Smooth muscle cell (in vitro differentiated cells): ENCODE results near the gene HCN4. TPM values are rescaled to one million over a fixed set of nuclear protein-coding genes. Genes with fewer than 3 reads are reported as not detected.

ENCODE experiments used
- DNase-seq: peaks from one replicate; lab custom pipeline; 2025; ENCODE audit not compliant: unreplicated experiment; lab: John Stamatoyannopoulos, UW
- H2AFZ ChIP-seq: fragments of 200-600 bp; sonication (generic); 2 replicates; pipeline ENCODE4 v1.6.0; 2016; ENCODE audit warnings: antibody characterized with exemption, low read depth, mild to moderate bottlenecking
- H3F3A ChIP-seq: fragments of 200-600 bp; sonication (generic); 2 replicates; pipeline ENCODE4 v1.6.0; 2017; ENCODE audit warnings: antibody characterized with exemption, low read depth
- H3K27ac ChIP-seq: fragments of 200-600 bp; sonication (generic); 2 replicates; pipeline ENCODE4 v1.5.1; 2016; ENCODE audit warnings: low read depth, mild to moderate bottlenecking
- H3K27me3 ChIP-seq: fragments of 200-600 bp; sonication (generic); 2 replicates; pipeline ENCODE4 v1.6.1; 2016; ENCODE audit warnings: low read depth, mild to moderate bottlenecking
- H3K36me3 ChIP-seq: fragments of 200-600 bp; sonication (generic); 2 replicates; pipeline ENCODE4 v1.5.1; 2016; ENCODE audit warnings: low read depth
- H3K4me1 ChIP-seq: fragments of 200-600 bp; sonication (generic); 2 replicates; pipeline ENCODE4 v1.5.1; 2016; ENCODE audit warnings: low read depth
- H3K4me2 ChIP-seq: fragments of 200-600 bp; sonication (generic); 2 replicates; pipeline ENCODE4 v1.6.0; 2016; ENCODE audit warnings: mild to moderate bottlenecking
- H3K4me3 ChIP-seq: fragments of 200-600 bp; sonication (generic); 2 replicates; pipeline ENCODE4 v1.5.1; 2016; ENCODE audit warnings: mild to moderate bottlenecking
- H3K79me2 ChIP-seq: fragments of 200-600 bp; sonication (generic); 2 replicates; pipeline ENCODE4 v1.6.0; 2016; ENCODE audit warnings: low read depth, mild to moderate bottlenecking
- H3K9ac ChIP-seq: fragments of 200-600 bp; sonication (generic); 2 replicates; pipeline ENCODE4 v1.6.0; 2016; ENCODE audit warnings: low read depth
- H3K9me3 ChIP-seq: fragments of 200-600 bp; sonication (generic); replicated peaks from 2 replicates; pipeline ENCODE4 v1.5.1; 2016; ENCODE audit warnings: low read depth
- H4K20me1 ChIP-seq: fragments of 200-600 bp; sonication (generic); 2 replicates; pipeline ENCODE4 v1.6.0; 2016; ENCODE audit warnings: low read depth
- CTCF ChIP-seq: fragments of 200-600 bp; sonication (generic); IDR thresholded peaks from 2 replicates; pipeline ENCODE4 v1.5.1; 2017; ENCODE audit warnings: borderline replicate concordance, mild to moderate bottlenecking, antibody characterized with exemption; ENCODE audit not compliant: insufficient read depth, poor library complexity, severe bottlenecking
- WGBS: methylation state at CpG from one replicate; pipeline ENCODE4 v1.1.7; 2016; ENCODE audit warnings: low lambda C conversion rate; 5-methylcytosine and 5-hydroxymethylcytosine counted together
- polyA plus RNA-seq: library from polyadenylated mRNA; unstranded; fragments of >200 nt; fragmentation: Nextera tagmentation; extraction: Ambion mirVana; gene quantifications from 2 replicates; pipeline ENCODE4 v1.2.1, GENCODE V29; 2016
- total RNA-seq: library from RNA; depleted of rRNA; stranded (reverse); fragments of >200 nt; gene quantifications from 2 replicates; pipeline ENCODE4 v1.2.3, GENCODE V29; 2014

The HCN4 gene
- total and polyA plus RNA-seq, 2 experiments from 2014 or later: 0.07 TPM; not detected in 1

DNA sequence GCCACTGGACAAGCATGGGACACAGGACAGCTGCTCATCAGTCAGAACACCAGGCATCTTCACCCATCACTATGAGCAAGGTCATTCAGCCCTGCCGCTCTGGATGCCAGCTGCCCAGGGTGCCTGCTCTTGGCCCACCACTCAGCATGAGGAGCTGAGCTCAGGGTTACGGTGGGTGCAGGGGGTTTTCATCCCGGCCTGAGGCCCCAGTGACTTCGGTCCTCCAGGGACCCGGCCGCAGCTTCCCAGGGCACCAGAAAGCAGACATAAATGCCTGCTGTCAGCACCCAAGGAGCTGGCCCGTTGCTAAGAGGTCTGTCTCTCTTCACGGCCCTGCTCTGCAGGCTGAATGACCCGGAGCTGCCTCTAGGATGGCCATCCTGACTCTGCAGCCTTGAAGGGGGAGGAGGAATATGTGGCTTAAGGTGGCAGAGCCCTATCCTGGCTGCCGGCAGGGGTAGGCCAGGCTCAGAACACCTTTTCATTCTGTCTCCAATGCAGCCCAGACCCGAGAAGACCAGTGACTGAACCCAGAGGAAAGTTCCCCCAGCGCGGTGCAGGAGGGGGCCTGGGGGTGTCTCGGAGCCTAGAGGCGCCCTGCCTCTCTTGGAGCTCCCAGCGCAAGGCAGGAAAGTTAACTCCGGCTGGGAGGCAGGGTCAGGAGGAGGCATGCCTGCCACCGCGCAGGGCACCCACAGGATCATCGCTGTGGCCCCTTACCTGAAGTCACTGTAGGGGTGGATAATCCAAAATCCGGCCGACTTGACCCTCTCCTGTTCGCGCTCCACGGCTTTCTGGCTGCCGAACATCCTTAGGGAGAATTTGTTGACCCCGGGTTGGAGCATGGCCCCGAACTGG, 1.8 kb downstream of the HCN4 start:
- Histone ChIP-seq H3K79me2 (no peaks in the 10 kb centered on the region), H3K4me2 (peak overlapping the region; percentile 87), H3K9ac (no peak overlapping the region), H4K20me1 (no peaks in the 10 kb centered on the region), H3K36me3 (no peaks in the 10 kb centered on the region), H3F3A (no peaks in the 10 kb centered on the region), H3K9me3 (no peaks in the 10 kb centered on the region), H3K27me3 (peaks cover 81% of the 10 kb centered on the region), H3K27ac (no peak overlapping the region), H3K4me1 (peaks cover 8% of the 10 kb centered on the region), H2AFZ (no peak overlapping the region), H3K4me3 (no peak overlapping the region)
- DNase-seq: no peak
- TF ChIP-seq CTCF: no peak
- WGBS: 16% methylated on average over 28 of the region's 28 CpGs

GRCh38 chr15:73364070-73364469, 4.7 kb downstream of the HCN4 start:
- H3K4me2 ChIP-seq: no peak overlapping the region
- no peak overlapping the region for H3K9ac ChIP-seq
- no peak for DNase-seq
- H3K4me1 ChIP-seq: peaks cover 3% of the 10 kb centered on the region
- WGBS: 94% methylated on average over 3 of the region's 3 CpGs
- no peaks in the 10 kb centered on the region for H3K9me3 ChIP-seq
- H3F3A ChIP-seq: no peaks in the 10 kb centered on the region
- no peaks in the 10 kb centered on the region for H3K36me3 ChIP-seq
- H3K4me3 ChIP-seq: no peak overlapping the region
- no peak for TF ChIP-seq CTCF
- no peaks in the 10 kb centered on the region for H4K20me1 ChIP-seq
- H2AFZ ChIP-seq: no peak overlapping the region
- peaks cover 52% of the 10 kb centered on the region for H3K27me3 ChIP-seq
- H3K79me2 ChIP-seq: no peaks in the 10 kb centered on the region
- H3K27ac ChIP-seq: no peak overlapping the region

GRCh38 chr15:73362900-73363299, 5.9 kb downstream of the HCN4 start:
- H3K4me2 ChIP-seq: no peak overlapping the region
- H3K4me1 ChIP-seq: no peaks in the 10 kb centered on the region
- no peak overlapping the region for H3K4me3 ChIP-seq
- no peak overlapping the region for H2AFZ ChIP-seq
- H3K79me2 ChIP-seq: no peaks in the 10 kb centered on the region
- peaks cover 40% of the 10 kb centered on the region for H3K27me3 ChIP-seq
- H3K9me3 ChIP-seq: no peaks in the 10 kb centered on the region
- no peaks in the 10 kb centered on the region for H3K36me3 ChIP-seq
- no peaks in the 10 kb centered on the region for H3F3A ChIP-seq
- H3K27ac ChIP-seq: no peak overlapping the region
- WGBS: 83% methylated on average over 5 of the region's 5 CpGs
- no peak for TF ChIP-seq CTCF
- H3K9ac ChIP-seq: no peak overlapping the region
- no peaks in the 10 kb centered on the region for H4K20me1 ChIP-seq
- no peak for DNase-seq

DNA sequence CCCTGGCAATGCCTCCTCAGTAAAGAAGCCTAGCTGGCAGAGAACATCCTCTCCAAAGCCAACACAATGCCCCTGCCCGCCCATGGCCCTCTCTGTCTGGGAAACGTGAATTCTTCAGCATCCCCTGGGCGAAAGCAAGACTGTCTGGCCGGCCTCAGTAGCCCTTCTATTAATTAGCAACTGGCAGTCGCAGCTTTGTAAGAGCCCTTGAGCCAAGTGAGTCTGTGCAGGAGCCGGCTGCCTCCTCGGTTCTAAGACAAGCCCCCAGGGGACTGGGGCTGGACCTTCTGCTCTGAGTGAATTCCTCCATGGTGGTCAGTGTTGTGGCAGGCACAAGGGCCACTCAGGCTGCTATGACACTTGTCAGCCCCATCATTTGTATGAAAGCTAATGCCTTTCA, 7.4 kb downstream of the HCN4 start:
- Histone ChIP-seq H3F3A (no peaks in the 10 kb centered on the region), H3K4me1 (no peaks in the 10 kb centered on the region), H2AFZ (no peak overlapping the region), H3K9me3 (no peaks in the 10 kb centered on the region), H3K27ac (no peak overlapping the region), H3K4me3 (no peak overlapping the region), H3K36me3 (no peaks in the 10 kb centered on the region), H3K9ac (no peak overlapping the region), H4K20me1 (no peaks in the 10 kb centered on the region), H3K27me3 (peaks cover 26% of the 10 kb centered on the region), H3K4me2 (no peak overlapping the region), H3K79me2 (no peaks in the 10 kb centered on the region)
- no peak for DNase-seq
- TF ChIP-seq CTCF: no peak
- WGBS: 72% methylated on average over 7 of the region's 7 CpGs
